SU-DHL-6 (cell line): Measurements from ENCODE around the gene CTBP1.

Experiments used
- CTCF ChIP-seq: fragments of 200-600 bp; sonication (generic); IDR thresholded peaks from one replicate; pipeline ENCODE4 v1.5.1; 2017; ENCODE audit warnings: antibody characterized with exemption, mild to moderate bottlenecking, low read length, moderate library complexity; ENCODE audit not compliant: insufficient read depth, poor library complexity, severe bottlenecking
- EZH2phosphoT487 ChIP-seq: fragments of 200-600 bp; sonication (generic), shearing (Covaris generic); conservative IDR thresholded peaks from 2 replicates; pipeline ENCODE4 v1.6.1; 2018; ENCODE audit warnings: mild to moderate bottlenecking, antibody characterized with exemption, low read length, moderate library complexity, mixed read lengths

- TF ChIP-seq CTCF, result no peak
- no peak for TF ChIP-seq EZH2phosphoT487
Measured at GRCh38 chr4:1277667-1278665, 29.0 kb upstream of the CTBP1 start.
